ENCODE data around the gene SLC22A6. TPM values are rescaled to one million over a fixed set of nuclear protein-coding genes. Genes with fewer than 3 reads are reported as not detected.

Gene SLC22A6
- polyA plus RNA-seq, 2 donors: not detected

- whole genome bisulfite sequencing, 2 donors: 44 to 46% methylated on average over 1 of the region's 1 CpG
Measured at GRCh38 chr11:62996271-62996670, 11.5 kb upstream of the SLC22A6 start.

GRCh38 chr11:62994775-62995174 is 10.0 kb upstream of the SLC22A6 start:
- WGBS, 2 donors: 69 to 72% methylated on average over 4 of the region's 4 CpGs
- no peaks in the 10 kb centered on the region for H3K36me3 ChIP-seq (ENCODE audit: control insufficient read depth in 2 of 2, insufficient read depth in 2 of 2, low read length in 1 of 2)
- no peaks in the 10 kb centered on the region for H3K27me3 ChIP-seq (ENCODE audit: control insufficient read depth in 1 of 2, insufficient read depth in 2 of 2, low read length in 2 of 2)
- H3K27ac ChIP-seq (ENCODE audit: low read depth in 2 of 2, low read length in 1 of 2): no peak overlapping the region
- H3K4me1 ChIP-seq (ENCODE audit: control insufficient read depth in 2 of 2, insufficient read depth in 2 of 2, low read length in 1 of 2): peaks cover 2 to 7% of the 10 kb centered on the region in 2 donors
- H3K9me3 ChIP-seq (ENCODE audit: control insufficient read depth in 2 of 2, insufficient read depth in 1 of 2, low read depth in 1 of 2, low read length in 1 of 2): no peaks in the 10 kb centered on the region
- no peak overlapping the region for H3K4me3 ChIP-seq (ENCODE audit: low read depth in 1 of 2, low read length in 2 of 2)

More at GRCh38 chr11:62996271-62996670, 11.5 kb upstream of the SLC22A6 start:
- Histone ChIP-seq H3K27me3 (ENCODE audit: control insufficient read depth in 1 of 2, insufficient read depth in 2 of 2, low read length in 2 of 2) (no peaks in the 10 kb centered on the region), H3K27ac (ENCODE audit: low read depth in 2 of 2, low read length in 1 of 2) (no peak overlapping the region), H3K9me3 (ENCODE audit: control insufficient read depth in 2 of 2, insufficient read depth in 1 of 2, low read depth in 1 of 2, low read length in 1 of 2) (no peaks in the 10 kb centered on the region), H3K36me3 (ENCODE audit: control insufficient read depth in 2 of 2, insufficient read depth in 2 of 2, low read length in 1 of 2) (no peaks in the 10 kb centered on the region), H3K4me1 (ENCODE audit: control insufficient read depth in 2 of 2, insufficient read depth in 2 of 2, low read length in 1 of 2) (peaks cover 2 to 10% of the 10 kb centered on the region in 2 donors), H3K4me3 (ENCODE audit: low read depth in 1 of 2, low read length in 2 of 2) (no peak overlapping the region)

- Histone ChIP-seq H3K36me3 (ENCODE audit: control insufficient read depth in 2 of 2, insufficient read depth in 2 of 2, low read length in 1 of 2) (no peaks in the 10 kb centered on the region), H3K4me3 (ENCODE audit: low read depth in 1 of 2, low read length in 2 of 2) (no peak overlapping the region), H3K27me3 (ENCODE audit: control insufficient read depth in 1 of 2, insufficient read depth in 2 of 2, low read length in 2 of 2) (peaks cover 0 to 2% of the 10 kb centered on the region in 2 donors), H3K27ac (ENCODE audit: low read depth in 2 of 2, low read length in 1 of 2) (no peak overlapping the region), H3K9me3 (ENCODE audit: control insufficient read depth in 2 of 2, insufficient read depth in 1 of 2, low read depth in 1 of 2, low read length in 1 of 2) (no peaks in the 10 kb centered on the region), H3K4me1 (ENCODE audit: control insufficient read depth in 2 of 2, insufficient read depth in 2 of 2, low read length in 1 of 2) (peaks cover 3% of the 10 kb centered on the region in 2 donors)
- 63 to 77% methylated on average over 5 of the region's 5 CpGs for WGBS, 2 donors
Measured at GRCh38 chr11:62988276-62988675, 3.5 kb upstream of the SLC22A6 start.

- WGBS, 2 donors: 82 to 87% methylated on average over 3 of the region's 3 CpGs
- H3K9me3 ChIP-seq (ENCODE audit: control insufficient read depth in 2 of 2, insufficient read depth in 1 of 2, low read depth in 1 of 2, low read length in 1 of 2): peaks cover 0 to 2% of the 10 kb centered on the region in 2 donors
- H3K36me3 ChIP-seq (ENCODE audit: control insufficient read depth in 2 of 2, insufficient read depth in 2 of 2, low read length in 1 of 2): no peaks in the 10 kb centered on the region
- H3K4me1 ChIP-seq (ENCODE audit: control insufficient read depth in 2 of 2, insufficient read depth in 2 of 2, low read length in 1 of 2): peaks cover 0 to 3% of the 10 kb centered on the region in 2 donors
- no peak overlapping the region for H3K27ac ChIP-seq (ENCODE audit: low read depth in 2 of 2, low read length in 1 of 2)
- no peak overlapping the region for H3K4me3 ChIP-seq (ENCODE audit: low read depth in 1 of 2, low read length in 2 of 2)
- H3K27me3 ChIP-seq (ENCODE audit: control insufficient read depth in 1 of 2, insufficient read depth in 2 of 2, low read length in 2 of 2): peaks cover 0 to 4% of the 10 kb centered on the region in 2 donors
Measured at GRCh38 chr11:62985041-62985750, 429 bp upstream of the SLC22A6 start.

GRCh38 chr11:62983536-62984199 is 1.1 kb downstream of the SLC22A6 start:
- Histone ChIP-seq H3K9me3 (ENCODE audit: control insufficient read depth in 2 of 2, insufficient read depth in 1 of 2, low read depth in 1 of 2, low read length in 1 of 2) (peaks cover 0 to 5% of the 10 kb centered on the region in 2 donors), H3K27ac (ENCODE audit: low read depth in 2 of 2, low read length in 1 of 2) (no peak overlapping the region), H3K4me3 (ENCODE audit: low read depth in 1 of 2, low read length in 2 of 2) (no peak overlapping the region), H3K4me1 (ENCODE audit: control insufficient read depth in 2 of 2, insufficient read depth in 2 of 2, low read length in 1 of 2) (peaks cover 0 to 3% of the 10 kb centered on the region in 2 donors), H3K36me3 (ENCODE audit: control insufficient read depth in 2 of 2, insufficient read depth in 2 of 2, low read length in 1 of 2) (no peaks in the 10 kb centered on the region), H3K27me3 (ENCODE audit: control insufficient read depth in 1 of 2, insufficient read depth in 2 of 2, low read length in 2 of 2) (peaks cover 0 to 4% of the 10 kb centered on the region in 2 donors)
- WGBS, 2 donors: 90% methylated on average over 13 of the region's 13 CpGs

DNA sequence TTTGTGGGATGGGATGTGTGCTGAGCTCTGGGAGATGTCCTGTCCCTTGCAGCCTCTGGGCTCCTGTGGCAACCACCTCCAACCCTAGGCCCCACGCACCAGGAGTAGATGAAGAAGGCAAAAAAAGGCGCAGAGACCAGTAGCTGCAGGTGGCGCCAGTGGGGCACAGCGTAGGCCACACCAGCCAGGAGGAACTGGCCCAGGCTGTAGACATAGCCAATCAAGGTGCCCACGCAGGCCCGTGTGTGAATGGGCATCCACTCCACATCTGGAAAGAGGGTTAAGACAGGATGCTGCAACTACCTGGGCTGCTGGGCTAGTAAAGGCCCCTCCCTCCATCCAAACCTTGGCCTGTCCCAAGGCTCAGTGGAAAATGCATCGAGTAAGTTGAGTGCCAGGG is 3.0 kb downstream of the SLC22A6 start:
- no peak overlapping the region for H3K27ac ChIP-seq (ENCODE audit: low read depth in 2 of 2, low read length in 1 of 2)
- H3K36me3 ChIP-seq (ENCODE audit: control insufficient read depth in 2 of 2, insufficient read depth in 2 of 2, low read length in 1 of 2): no peaks in the 10 kb centered on the region
- H3K27me3 ChIP-seq (ENCODE audit: control insufficient read depth in 1 of 2, insufficient read depth in 2 of 2, low read length in 2 of 2): peaks cover 0 to 4% of the 10 kb centered on the region in 2 donors
- no peaks in the 10 kb centered on the region for H3K4me1 ChIP-seq (ENCODE audit: control insufficient read depth in 2 of 2, insufficient read depth in 2 of 2, low read length in 1 of 2)
- peaks cover 0 to 5% of the 10 kb centered on the region in 2 donors for H3K9me3 ChIP-seq (ENCODE audit: control insufficient read depth in 2 of 2, insufficient read depth in 1 of 2, low read depth in 1 of 2, low read length in 1 of 2)
- H3K4me3 ChIP-seq (ENCODE audit: low read depth in 1 of 2, low read length in 2 of 2): no peak overlapping the region
- 88 to 89% methylated on average over 7 of the region's 7 CpGs for WGBS, 2 donors

GRCh38 chr11:62980133-62980760 is 4.5 kb downstream of the SLC22A6 start:
- Histone ChIP-seq H3K27ac (ENCODE audit: low read depth in 2 of 2, low read length in 1 of 2) (no peak overlapping the region), H3K4me3 (ENCODE audit: low read depth in 1 of 2, low read length in 2 of 2) (no peak overlapping the region), H3K9me3 (ENCODE audit: control insufficient read depth in 2 of 2, insufficient read depth in 1 of 2, low read depth in 1 of 2, low read length in 1 of 2) (peaks cover 0 to 5% of the 10 kb centered on the region in 2 donors), H3K36me3 (ENCODE audit: control insufficient read depth in 2 of 2, insufficient read depth in 2 of 2, low read length in 1 of 2) (no peaks in the 10 kb centered on the region), H3K4me1 (ENCODE audit: control insufficient read depth in 2 of 2, insufficient read depth in 2 of 2, low read length in 1 of 2) (no peaks in the 10 kb centered on the region), H3K27me3 (ENCODE audit: control insufficient read depth in 1 of 2, insufficient read depth in 2 of 2, low read length in 2 of 2) (peaks cover 0 to 4% of the 10 kb centered on the region in 2 donors)
- WGBS, 2 donors: 22 to 34% methylated on average over 1 of the region's 1 CpG

GRCh38 chr11:62976109-62976508 is 8.7 kb downstream of the SLC22A6 start:
- Histone ChIP-seq H3K27me3 (ENCODE audit: control insufficient read depth in 1 of 2, insufficient read depth in 2 of 2, low read length in 2 of 2) (no peaks in the 10 kb centered on the region), H3K27ac (ENCODE audit: low read depth in 2 of 2, low read length in 1 of 2) (no peak overlapping the region), H3K9me3 (ENCODE audit: control insufficient read depth in 2 of 2, insufficient read depth in 1 of 2, low read depth in 1 of 2, low read length in 1 of 2) (peaks cover 0 to 5% of the 10 kb centered on the region in 2 donors), H3K4me1 (ENCODE audit: control insufficient read depth in 2 of 2, insufficient read depth in 2 of 2, low read length in 1 of 2) (peaks cover 2 to 3% of the 10 kb centered on the region in 2 donors), H3K36me3 (ENCODE audit: control insufficient read depth in 2 of 2, insufficient read depth in 2 of 2, low read length in 1 of 2) (no peaks in the 10 kb centered on the region), H3K4me3 (ENCODE audit: low read depth in 1 of 2, low read length in 2 of 2) (no peak overlapping the region)
- WGBS, 2 donors: 79 to 85% methylated on average over 5 of the region's 5 CpGs

DNA sequence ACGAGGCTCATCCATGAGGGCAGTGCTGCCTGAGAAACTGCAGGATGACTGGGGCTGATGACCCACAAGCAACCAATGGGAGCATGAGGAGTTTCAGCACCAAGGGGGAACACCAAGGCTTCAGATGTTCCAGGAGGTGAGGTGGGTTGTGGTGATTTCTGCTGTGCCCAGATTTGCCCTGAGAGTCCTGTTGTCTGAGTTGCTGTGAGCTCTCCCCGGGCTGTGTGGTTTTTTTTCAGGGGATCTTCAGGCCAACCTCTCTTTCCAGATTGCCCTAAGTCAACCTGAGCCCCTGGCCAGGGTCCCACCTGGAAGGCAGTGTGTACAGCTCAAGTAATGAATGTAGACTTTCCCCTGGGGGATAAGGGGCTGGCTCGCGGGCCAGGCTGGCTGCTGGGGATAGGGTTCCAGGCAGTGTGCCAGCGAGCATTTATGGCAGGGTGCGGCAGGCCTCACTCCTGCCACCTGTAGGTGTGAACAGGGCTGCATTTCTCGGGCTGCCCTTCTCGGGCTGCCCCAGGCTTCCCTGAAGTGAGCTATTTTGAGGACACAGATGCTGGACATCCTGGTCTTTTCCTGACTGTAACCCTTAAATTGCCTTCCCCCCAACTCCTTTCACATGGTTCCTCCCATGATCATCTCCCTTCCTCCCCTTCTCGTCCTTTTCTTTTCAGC is 9.8 kb downstream of the SLC22A6 start:
- Histone ChIP-seq H3K4me3 (ENCODE audit: low read depth in 1 of 2, low read length in 2 of 2) (no peak overlapping the region), H3K4me1 (ENCODE audit: control insufficient read depth in 2 of 2, insufficient read depth in 2 of 2, low read length in 1 of 2) (peaks cover 2 to 3% of the 10 kb centered on the region in 2 donors), H3K27ac (ENCODE audit: low read depth in 2 of 2, low read length in 1 of 2) (no peak overlapping the region), H3K9me3 (ENCODE audit: control insufficient read depth in 2 of 2, insufficient read depth in 1 of 2, low read depth in 1 of 2, low read length in 1 of 2) (peaks cover 0 to 3% of the 10 kb centered on the region in 2 donors), H3K36me3 (ENCODE audit: control insufficient read depth in 2 of 2, insufficient read depth in 2 of 2, low read length in 1 of 2) (no peaks in the 10 kb centered on the region), H3K27me3 (ENCODE audit: control insufficient read depth in 1 of 2, insufficient read depth in 2 of 2, low read length in 2 of 2) (no peaks in the 10 kb centered on the region)
- WGBS, 2 donors: 14 to 15% methylated on average over 9 of the region's 9 CpGs
